Brain pericyte (primary cell): Measurements from ENCODE around the gene RAPGEF5.

Experiments
- DNase-seq: peaks from one replicate; pipeline ENCODE4 v3.0.0-alpha.2; 2012; ENCODE audit warnings: low read depth, low spot score

Gene RAPGEF5

DNA sequence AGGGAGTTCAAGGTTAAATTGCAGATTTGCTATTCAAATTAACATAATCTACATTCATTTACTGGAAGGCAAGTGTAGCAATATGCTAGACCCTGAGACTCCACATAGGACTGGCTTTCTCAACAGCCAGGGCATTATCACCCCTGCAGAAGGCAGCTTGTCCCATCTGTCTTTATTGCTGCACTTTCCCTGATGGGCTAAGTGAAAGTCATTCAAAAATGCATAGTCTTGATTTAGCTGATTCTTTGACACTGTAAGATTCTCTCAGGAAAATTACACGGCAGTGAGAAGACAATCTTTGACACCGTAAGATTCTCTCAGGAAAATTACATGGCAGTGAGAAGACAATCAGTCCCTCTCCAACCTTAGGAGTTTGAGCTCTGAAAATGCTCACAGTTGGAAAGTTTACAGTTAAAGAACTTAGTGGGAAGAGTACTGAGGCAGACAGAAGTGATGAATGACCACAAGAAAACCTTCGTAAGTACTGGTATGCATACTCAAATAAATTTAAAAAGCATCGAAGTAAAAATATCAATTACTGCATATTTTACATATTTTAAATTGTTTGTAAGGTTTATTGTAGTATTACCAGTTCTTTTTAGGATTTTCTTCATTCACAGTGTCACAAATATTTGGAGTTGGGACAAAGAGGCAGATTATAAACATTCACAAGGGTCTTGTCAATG, 88.9 kb downstream of the RAPGEF5 start:
- DNase-seq, result no peak

GRCh38 chr7:22262538-22262937, 94.4 kb downstream of the RAPGEF5 start:
- no peak for DNase-seq

GRCh38 chr7:22256541-22257096, 100.3 kb downstream of the RAPGEF5 start:
- no peak for DNase-seq

DNA sequence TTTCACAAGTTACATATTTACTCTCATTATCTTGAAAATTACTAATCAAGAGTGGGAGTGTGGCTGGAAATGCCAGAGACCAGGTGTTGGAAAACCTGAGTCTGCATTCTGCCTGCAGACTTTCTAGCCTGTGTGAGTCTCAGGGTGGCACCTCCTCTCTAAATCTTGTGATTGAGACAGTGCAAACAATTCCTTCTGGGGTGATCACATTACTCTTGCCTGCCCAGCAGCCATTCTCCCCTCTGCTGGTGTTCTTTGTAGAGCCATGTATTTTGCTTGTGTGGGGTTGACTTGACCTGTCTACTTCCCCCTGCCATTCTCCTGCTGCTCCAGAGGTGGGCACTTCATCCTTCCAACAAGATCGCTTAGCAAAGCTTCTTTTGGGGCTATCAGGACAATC, 101.1 kb downstream of the RAPGEF5 start:
- no peak for DNase-seq

DNA sequence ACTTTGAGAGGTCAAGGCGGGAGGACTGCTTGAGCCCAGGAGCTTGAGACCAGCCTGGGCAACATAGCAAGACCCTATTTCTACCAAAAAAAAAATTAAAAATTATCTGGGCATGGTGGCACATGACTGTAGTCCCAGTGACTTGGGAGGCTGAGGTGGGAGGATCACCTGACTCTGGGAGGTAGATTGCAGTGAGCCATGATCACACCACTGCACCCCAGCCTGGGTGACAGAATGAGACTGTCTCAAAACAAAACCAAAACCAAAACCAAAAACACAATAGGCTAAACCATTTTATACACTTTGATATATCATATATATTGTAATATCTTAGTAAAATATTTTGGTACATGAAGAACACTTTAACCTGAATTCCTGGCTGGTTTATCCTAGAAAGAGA, 101.6 kb downstream of the RAPGEF5 start:
- no peak for DNase-seq

GRCh38 chr7:22252936-22253536, 103.9 kb downstream of the RAPGEF5 start:
- no peak for DNase-seq

DNA sequence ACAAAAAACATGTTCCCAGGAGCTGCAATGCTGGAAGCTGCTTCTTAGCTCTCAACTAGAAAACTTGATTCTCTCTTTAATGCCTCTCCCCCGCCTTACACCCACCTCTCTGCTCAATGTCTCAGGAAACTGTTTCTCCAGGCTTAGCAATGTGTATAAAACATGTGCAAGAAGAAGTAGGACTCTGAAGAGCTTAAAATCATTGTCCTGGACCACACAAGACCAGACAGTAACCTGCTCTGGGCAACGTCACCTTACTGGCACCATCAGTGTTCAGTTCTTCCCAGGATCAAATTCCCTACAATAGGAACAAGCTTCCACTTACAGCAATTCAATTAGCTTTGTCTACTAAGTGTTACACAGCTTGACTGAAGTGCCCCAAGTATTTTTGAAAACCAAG, 104.9 kb downstream of the RAPGEF5 start:
- DNase-seq, result no peak

DNA sequence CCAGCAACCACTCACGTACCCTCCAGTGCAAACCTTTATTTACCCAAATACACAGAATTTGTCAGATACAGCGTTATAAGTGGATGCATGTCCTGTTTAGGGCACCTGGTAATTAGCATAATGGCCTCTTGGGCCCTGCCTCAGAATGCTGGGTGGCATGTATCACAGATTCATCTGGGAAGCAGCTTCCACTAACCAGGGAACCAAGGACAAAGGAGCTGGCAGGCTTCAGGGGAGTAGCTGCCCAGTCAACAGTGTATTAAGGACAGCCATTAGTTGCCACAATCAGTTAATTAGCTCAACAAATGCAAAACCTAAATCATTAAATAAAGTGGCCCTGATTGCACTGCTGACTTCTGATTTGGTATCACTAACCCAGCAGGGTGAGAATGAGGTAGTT, 105.7 kb downstream of the RAPGEF5 start:
- DNase-seq, result no peak

- no peak for DNase-seq
Observed at GRCh38 chr7:22250390-22250789, 106.6 kb downstream of the RAPGEF5 start.

GRCh38 chr7:22248111-22248809, 108.7 kb downstream of the RAPGEF5 start:
- no peak for DNase-seq

- DNase-seq, result no peak
Observed at GRCh38 chr7:22241805-22242390, 115.1 kb downstream of the RAPGEF5 start.

GRCh38 chr7:22240904-22241571, 115.9 kb downstream of the RAPGEF5 start:
- DNase-seq, result no peak

DNA sequence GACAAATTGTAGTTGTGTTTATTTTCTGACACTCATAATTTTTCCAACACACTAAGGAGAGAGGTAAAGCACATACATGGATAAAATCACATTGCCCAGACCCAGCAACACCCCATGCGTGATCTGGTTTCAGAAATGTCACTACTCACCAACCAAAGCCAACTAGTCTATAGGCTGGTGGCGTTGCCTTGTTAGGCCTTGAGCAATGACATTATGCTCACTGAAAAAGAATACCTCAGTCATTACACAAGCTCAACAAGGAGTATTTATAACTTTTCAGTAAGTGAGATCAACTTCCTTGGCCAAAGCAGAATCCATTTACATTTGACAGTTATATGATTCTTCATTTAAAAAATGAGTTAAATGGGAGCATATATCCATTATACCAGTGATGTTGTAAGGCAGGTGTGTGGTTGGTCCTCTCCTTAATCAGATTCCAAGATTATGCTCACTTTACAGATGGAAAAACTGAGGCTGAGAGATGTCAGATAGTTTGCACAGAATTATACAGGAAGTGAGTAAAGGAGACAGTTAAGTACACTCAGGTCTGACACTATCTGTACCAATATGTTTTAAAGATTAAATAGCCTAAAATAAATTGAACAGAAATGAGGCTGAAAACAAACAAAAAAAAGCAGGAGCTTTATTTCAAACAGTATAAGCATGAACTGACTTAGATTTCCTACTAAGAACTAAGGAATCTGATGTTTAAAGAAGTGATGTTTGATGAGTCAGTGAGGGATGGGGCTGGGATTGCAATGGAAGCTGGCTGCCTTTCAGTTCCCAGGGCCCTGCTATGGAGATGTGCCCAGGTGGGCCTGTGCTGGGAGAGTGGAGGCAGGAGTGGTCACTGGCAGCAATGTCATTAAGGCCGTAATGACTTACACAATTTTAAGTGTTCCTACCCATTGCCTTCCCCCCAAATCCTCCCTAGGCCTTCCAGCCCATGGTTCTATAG, 118.3 kb downstream of the RAPGEF5 start:
- DNase-seq, result no peak

GRCh38 chr7:22235134-22235533, 121.8 kb downstream of the RAPGEF5 start:
- no peak for DNase-seq

DNA sequence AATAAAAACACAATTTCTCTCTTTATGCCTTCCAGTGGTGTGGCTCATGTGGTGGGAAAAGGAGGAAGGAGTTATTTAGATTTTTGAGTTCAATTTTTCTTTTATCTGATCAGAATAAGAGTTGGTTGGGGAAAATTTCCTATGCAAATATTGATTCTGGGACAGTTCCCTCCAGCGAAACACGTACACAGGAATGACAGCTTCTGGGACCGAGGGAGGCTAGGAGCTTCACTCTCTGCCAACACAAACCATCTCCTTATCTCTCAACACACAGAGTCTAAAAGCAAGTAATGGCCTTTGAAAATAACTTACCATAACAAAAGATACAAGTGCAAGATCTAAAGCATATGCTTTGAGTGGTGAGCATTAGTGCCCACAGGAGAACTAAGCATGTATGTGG, 122.7 kb downstream of the RAPGEF5 start:
- DNase-seq, result no peak

GRCh38 chr7:22231806-22232205, 125.1 kb downstream of the RAPGEF5 start:
- no peak for DNase-seq

DNA sequence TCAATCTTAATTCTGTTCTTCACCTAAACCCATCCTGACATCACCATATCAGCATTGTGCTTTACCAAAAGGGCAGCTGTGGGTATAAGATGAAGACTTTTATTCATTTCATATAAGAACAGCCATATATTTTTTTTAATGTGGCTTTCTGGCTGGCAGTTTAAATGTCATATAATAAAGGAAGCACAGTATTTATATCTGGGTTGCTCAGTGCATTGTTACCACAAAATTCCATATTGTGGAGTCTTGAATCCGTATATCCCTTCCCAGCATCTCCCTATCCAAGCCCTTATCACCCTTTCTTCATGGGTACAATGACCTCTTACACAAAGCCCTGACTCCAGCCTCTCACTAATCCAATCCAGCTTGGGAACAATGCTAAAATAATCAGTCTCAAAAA, 125.8 kb downstream of the RAPGEF5 start:
- DNase-seq, result no peak

DNA sequence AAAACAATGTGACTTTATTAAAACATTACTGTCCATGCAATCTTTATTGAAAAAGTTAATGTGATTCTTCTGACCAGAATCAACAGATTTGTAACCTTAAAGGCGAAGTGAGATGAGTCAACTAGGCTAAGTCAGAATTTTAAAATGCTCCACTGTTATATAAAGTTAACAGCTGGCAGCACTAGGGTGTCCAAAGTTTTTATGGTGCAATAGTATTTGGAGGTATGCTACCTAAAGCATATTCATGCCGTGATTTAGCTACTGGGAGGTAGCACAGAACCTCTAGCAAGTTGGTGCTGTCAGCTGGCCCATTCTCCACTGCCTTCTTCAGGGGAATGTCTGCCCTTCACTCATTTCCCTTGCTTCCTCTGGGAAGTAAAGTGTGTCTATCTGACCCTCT, 126.7 kb downstream of the RAPGEF5 start:
- no peak for DNase-seq

- no peak for DNase-seq
Observed at GRCh38 chr7:22229148-22229547, 127.8 kb downstream of the RAPGEF5 start.

DNA sequence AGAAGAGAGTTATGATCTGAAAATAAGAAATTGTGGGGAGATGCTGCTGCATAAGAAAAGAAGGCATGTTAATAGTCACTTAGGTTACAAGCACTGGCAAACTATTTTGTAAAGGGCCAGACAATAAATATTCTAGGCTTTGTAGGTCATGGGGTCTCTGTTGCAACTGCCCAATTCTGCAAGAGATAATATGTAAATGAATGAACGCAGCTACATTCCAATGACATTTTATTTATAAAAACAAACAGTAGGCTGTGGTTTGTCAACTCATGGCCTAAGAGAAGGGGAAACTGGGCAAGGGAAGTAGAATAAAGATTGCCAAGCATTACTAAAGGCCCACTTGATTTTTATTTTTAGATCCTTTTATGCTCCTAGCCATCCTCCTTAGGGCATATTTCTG, 133.1 kb downstream of the RAPGEF5 start:
- no peak for DNase-seq

- no peak for DNase-seq
Observed at GRCh38 chr7:22220941-22221340, 136.0 kb downstream of the RAPGEF5 start.
